ENCODE results near the gene FXYD7.
A peak's percentile ranks its signal among the peaks of the same experiment; 100 is the strongest.

The FXYD7 gene

DNA sequence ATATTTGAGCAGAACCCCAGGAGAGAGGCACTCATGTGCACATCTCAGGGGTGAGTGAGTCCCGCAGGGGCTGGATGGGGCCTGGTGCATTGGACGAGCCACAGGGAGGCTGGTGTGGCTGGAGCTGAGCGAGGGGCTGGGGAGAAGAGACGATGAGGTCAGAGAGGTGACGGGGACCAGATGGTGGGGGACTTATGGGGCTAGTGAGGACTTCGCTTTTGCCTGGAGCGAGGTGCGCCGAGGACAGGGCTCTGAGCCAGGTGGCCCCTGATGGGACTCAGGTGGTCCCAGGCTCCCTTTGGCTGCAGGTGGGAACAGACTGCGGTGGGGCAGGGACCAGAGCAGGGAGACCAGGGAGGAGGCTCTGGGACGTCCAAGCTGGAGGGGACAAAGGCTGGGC is 34.3 kb upstream of the FXYD7 start:
- intact Hi-C loops (cut with DNase I) = no loop called here
- DNase-seq = no peak

DNA sequence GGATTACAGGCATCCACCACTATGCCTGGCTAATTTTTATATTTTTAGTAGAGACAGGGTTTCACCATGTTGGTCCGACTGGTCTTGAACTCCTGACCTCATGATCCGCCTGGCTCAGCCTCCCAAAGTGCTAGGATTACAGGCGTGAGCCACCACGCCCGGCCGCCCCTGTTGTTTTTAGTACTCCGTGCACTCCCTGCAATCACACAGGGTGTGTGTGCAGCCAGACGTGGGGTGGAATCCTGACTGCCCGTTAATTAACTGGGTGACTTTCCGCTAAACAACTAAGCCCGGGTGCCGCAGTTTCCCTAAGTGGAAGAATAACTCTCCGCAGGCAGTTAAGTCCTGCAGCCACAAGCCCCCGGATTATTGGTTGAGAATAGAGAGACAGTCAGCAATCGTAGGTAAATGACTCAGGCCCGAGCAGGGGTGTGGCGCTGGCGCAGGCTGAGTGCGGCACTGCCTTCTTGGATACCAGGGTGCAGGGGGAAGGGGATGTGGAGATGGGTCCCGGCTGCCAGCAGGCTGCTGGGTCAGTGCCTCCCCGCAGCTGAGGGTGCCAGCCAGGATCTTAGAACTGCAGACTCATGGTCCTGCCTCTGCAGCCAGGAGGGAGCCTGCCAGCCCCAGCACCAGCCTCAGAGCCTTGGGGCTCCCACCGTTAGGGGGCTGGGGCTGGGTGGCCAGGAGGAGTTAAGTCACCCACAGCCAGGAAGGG is 33.5 kb upstream of the FXYD7 start:
- peak in 40 of 42 donors; percentile 40 to 87 (median 67) for DNase-seq
- intact Hi-C loops (cut with DNase I) = no loop called here

DNA sequence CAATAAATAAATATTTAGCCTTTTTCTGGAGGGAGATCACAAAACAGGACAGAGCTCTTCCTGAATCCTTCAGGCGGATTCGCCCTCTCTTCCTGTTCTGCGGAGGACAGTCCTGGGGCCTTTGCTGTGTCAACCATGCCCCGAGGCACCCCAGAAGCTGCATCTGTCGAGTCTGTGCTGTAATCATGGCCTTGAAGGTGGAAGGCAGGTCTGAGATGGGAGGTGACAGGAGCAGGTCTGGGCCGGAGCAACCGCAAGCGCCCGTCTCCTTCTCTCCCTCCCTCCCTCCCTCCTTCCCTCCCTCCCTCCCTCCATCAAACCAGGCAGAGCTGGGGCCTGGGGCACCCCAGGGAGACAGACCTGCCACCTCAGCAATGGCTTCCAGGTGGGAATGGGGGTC is 32.1 kb upstream of the FXYD7 start:
- intact Hi-C loops (cut with DNase I) = no loop called here
- no peak for DNase-seq

DNA sequence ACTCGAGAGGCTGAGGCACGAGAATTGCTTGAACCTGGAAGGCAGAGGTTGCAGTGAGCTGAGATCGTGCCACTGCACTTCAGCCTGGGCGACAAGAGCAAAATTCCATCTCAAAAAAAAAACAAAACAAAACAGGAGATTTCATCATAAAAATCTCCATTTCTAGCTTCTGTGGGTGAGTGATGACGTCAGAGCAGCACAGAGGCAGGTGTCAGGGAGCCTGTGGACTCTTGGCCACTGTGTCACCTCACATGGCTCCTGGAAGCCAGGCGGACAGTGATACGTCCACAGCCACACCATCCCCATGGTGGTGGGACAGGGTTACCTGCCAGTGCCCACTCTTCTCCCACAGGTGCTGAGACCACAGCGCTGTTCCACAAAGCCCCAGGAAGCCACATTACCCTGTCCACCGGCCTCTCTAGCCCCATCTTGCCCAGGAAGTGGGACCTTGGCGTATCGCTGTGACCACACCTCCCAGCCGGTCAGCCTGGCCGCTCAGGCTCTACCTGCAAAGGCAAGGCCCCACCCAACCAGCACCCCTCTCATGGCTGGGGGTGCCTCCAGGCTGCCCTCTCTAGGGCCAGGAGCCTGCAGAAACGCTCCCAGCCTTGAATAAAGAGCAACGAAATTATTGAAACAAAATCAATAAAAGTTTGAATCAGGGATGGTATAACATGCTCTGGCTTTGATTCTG is 29.9 kb upstream of the FXYD7 start:
- DNase-seq = no peak
- intact Hi-C loops (cut with DNase I) = no loop called here

DNA sequence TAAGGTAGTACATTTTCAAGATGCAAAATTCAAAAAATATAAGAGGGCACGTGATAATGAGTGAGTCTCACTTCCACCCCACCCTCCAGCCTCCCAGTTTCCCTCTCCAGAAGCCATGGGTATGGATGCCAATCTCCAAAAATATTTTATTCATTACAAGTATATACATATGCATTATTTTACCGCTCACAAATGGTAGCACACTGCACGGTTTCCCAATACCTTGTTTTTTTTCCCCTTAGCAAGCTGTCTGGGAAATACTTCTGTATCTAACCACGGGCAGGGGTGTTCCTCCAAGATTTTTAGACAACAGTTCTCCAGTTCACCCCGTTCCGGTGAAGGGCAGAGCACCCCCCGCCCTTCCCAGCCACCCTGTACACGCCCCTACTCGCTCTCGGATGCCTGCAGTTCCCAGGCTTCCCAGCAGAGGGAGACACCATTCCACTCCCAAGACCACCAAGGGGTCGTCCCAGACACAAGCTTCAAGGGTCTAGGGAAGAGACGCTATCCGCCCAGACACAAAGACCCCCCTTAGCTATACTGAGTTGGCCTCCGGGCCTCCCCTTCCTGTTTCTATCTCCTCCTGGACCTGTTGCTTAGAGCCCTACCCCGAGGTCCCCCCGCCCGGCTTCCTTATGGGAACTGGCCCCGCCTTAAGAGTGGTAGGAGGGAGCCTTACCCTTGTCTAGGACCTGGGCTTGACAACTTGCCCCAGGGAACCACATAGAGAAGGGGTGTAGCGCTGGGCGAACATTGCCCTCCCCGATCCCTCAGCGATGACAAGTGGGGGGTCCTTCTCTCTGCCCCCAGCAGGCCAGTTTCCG is 28.5 kb upstream of the FXYD7 start:
- DNase-seq = peak; percentile 51 to 95 (median 85)
- intact Hi-C loops (cut with DNase I) = no loop called here

DNA sequence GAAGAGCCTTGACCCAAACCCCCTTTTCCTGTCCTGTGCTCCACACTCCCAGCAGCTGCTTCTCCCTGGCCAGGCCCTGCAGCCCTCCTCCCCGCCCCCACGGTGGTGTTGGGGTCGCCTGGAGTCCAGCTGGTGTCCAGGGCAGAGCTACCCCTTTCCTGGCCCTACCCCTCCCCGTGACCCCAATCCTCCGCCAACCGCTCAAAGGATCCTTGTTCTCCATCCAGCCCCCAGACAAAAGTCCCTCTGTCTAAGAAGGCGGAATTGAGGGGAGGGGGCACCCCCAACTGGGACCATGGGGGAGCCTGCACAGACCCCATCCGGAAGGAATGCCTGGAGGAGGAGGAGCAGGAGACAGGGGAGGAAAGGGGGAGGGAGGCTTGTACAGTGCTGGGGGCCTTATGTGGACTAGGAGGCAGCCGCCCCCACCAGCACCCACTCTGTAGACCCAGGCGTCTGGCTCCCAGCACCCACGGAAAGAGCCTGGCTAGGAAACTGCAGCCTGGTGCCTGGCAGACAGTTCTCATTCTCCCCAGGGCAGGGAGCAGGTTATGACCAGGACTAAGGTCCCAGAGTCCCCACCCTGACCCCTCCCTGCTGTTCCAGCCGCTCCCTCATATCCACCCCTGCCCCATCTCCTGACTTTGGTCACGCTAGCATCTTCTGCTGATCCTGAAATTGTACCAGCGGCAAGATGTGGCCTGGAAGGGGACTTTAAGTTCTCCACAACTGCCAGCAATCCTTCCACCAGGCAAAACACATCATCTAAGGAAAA is 27.7 kb upstream of the FXYD7 start, which contains the start of gene FXYD3:
Gene FXYD3, plus strand, starts transcription at position 647 of the 775 bp plus-strand sequence. CDS start 3,554 bp downstream, outside the sequence.
- DNase-seq = peak; percentile 82 to 97 (median 92)
- intact Hi-C loops (cut with DNase I) = no loop called here

DNA sequence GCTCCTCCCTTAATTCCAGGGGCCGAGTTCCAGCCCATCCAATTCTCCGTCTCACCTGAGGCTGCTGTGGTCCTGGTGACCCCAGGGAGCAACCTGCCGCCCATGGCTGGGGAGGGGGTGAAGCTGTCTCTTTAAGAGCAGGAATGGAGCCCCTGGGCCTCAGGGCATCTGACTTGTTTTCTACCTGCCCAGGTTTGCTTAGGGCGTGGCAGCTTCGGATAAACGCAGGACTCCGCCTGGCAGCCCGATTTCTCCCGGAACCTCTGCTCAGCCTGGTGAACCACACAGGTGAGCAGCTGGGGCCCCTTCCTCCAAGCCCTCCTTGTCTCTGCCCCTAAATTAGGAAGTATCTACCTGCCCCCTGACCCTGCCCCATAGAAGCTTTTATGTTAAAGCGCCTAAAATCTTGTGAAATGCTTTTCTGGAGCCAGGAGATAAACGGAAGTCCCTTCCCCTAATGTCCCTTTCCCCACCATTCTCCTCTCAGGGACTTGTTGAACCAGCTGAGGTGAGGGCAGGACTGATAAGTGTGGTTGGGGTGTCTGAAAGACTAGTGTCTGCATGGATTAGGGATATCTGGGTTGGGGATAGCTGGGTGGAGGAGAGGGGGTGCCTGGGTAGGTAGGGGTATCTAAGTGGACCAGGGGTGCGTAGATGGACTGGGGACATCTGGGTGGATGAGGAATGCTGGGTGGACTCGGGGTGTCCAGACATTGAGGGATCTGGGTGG is 26.8 kb upstream of the FXYD7 start:
- intact Hi-C loops (cut with DNase I) = no loop called here
- no peak for DNase-seq

DNA sequence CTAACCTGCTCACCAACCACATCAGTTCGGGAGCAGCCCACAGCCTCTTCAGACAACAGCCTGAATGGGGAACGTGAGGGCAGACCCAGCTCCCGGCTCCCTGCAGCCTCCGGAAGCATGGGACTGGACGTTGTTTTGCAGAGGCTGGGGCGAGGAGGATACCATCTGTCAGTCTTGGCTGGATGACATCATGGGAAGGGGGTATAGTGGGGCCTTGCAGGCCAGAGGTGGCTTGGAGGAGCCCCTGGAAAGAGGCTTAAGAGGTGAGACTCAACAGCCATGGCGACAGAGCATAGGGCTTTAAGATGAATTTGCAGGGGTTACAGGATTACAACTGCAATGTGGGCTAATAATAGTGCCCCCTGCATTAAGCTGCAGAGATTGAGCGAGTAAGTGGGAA is 25.9 kb upstream of the FXYD7 start:
- peak in 1 of 42 donors; percentile 36 for DNase-seq
- intact Hi-C loops (cut with DNase I) = no loop called here

DNA sequence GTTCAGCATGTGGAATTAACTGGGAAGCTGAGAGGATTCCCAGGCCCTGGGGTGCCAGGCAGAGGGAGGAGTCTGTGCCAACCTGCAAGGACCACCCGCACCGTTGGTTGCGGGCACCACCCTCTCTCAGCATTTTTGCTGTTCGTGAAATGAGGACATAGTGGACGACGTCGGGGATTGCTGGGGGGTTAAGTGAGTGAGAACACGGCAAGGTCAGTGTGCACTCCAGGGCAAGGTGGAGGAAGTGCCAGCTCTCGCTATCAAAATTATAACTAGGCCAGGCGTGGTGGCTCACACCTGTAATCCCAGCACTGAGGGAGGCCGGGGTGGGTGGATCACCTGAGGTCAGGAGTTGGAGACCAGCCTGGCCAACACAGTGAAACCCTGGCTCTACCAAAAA is 25.3 kb upstream of the FXYD7 start:
- no peak for DNase-seq
- intact Hi-C loops (cut with DNase I) = no loop called here

DNA sequence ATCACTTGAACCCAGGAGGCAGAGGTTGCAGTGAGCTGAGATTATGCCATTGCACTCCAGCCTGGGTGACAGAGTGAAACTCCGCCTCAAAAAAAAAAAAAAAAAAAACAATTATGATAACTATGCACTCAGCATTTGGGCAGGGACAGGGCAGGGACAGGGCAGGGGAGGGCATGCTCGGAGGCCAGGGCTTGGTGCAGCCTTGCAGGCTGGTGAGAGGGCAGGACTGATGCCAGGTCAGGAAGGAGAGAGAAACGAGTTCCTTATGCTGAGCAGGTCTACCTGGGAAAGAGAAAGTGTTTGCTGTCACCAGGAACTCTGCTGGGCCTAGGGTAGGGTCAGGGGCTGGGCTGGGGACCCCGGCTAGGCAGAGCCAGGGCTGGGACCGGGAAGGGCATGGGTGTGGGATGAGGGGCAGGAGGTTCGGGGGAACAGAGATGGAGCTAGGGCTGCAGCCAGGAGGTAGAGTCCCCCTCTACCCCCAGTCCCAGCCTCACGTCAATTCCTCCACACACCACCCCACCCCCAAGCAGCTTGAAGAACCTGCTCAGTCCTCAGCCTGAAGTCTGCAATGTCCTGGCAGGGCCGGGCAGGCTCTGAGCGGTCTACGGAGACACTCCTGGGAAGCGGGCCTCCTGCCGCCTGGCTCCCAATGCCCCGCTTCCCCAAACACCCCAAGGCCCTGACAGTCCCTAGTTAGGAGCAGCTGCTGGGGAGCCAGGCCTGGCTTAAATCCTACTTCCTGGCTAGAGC is 24.6 kb upstream of the FXYD7 start:
- intact Hi-C loops (cut with DNase I) = no loop called here
- no peak for DNase-seq

DNA sequence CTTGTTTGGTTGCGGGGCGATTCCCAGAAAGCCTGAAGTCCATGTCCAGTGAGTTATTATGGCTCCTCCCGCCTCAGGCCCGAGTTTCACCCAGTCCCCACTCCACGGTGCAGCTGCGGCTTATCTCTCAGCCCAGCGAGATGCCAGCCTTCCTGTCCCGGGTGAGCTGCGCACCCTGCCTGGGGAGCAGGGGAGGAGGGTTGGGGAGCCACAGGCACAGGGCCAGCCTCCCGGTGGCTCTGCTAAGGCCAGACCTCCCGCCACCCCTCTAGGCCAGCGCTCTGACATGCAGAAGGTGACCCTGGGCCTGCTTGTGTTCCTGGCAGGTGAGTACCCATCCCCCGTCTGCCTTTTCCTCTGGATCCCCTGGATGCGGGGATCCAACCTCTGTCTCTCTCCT is 24.0 kb upstream of the FXYD7 start:
- intact Hi-C loops (cut with DNase I) = no loop called here
- no peak for DNase-seq

DNA sequence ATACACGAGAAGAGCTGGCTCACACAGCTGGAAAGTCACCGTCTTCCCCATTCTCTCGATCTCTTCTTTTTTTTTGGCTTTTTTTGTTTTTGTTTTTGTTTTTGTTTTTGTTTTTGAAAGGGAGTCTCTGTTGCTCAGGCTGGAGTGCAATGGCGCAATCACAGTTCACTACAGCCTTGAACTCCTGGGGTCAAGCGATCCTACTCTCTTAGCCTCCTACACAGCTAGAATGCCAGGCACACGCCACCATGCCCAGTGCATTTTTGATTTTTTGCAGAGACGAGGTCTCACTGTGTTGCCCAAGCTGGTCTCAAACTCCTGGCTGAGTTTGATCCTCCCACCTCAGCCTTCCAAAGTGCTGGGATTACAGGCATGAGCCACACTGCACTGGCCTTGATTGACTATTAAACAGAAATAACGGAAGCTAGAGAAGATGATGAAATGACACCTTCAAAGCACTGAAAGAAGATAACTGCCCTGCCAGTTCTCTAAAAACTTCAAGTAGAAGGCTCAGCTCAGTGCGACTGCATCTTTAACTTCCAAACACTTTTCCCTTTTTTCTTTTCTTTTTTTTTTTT is 23.4 kb upstream of the FXYD7 start:
- no peak for DNase-seq
- intact Hi-C loops (cut with DNase I) = no loop called here

DNA sequence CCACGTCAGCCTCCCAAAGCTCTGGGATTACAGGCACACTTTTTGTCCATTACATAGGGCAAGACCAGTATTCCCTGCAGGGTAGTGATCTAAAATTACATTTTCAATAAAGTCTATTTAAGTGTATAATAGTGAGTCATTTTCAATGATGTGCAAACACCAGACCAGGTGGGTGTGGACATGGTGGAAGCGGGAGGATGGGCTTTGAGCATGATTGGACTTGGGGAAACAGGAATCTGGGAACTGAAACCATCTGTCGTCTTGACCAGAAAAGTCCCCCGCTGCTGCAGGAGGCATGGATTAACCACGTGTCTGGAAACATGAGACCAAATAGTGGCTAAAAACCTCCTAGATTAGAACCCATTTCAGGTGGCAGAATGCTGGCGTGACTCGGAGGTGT is 22.6 kb upstream of the FXYD7 start:
- intact Hi-C loops (cut with DNase I) = no loop called here
- DNase-seq = no peak

DNA sequence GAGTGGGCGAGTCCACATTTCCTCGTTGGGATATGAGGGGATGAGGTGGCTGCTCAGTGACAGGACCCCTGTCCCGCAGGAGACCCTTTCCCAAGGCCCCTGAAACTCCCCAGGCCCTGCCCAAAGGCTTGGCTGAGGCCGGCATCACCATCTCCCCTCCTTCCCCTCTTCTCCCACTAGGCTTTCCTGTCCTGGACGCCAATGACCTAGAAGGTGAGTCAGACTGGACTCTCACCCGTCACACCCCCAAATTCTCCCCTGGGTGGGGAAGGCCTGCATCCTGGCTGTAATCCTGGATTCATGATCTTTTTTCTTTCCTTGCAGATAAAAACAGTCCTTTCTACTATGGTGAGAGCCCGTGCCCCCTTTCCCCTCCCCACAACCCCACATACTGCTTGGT is 22.2 kb upstream of the FXYD7 start:
- intact Hi-C loops (cut with DNase I) = no loop called here
- DNase-seq = no peak

DNA sequence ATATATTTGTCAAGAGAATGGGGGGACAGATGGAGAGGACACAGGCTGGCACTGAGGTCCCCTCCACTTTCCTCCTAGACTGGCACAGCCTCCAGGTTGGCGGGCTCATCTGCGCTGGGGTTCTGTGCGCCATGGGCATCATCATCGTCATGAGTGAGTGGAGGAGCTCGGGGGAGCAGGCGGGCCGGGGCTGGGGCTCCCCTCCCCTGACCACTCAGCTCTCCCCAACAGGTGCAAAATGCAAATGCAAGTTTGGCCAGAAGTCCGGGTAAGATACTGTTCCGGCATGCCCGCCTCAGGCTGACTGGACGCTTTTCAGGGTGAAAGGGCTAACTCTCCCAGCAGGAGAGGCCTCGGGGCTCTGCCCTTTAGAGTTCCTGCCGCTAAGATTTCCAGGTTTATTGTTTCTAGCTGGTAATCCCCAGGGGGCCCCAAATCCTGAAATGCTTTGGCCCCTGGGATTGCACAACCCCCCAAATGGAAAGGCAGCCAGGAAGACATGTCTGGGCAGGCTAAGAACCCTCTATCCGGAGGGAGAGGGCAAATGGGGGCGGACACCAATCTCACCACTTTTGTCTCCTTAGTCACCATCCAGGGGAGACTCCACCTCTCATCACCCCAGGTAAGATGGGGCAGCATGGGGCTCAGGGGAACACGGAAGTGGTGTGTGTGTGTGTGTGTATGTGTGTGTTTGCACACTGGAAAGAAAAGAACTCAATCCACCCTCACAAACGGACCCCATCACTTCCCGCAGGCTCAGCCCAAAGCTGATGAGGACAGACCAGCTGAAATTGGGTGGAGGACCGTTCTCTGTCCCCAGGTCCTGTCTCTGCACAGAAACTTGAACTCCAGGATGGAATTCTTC is 20.1 kb upstream of the FXYD7 start:
- intact Hi-C loops (cut with DNase I) = no loop called here
- no peak for DNase-seq

DNA sequence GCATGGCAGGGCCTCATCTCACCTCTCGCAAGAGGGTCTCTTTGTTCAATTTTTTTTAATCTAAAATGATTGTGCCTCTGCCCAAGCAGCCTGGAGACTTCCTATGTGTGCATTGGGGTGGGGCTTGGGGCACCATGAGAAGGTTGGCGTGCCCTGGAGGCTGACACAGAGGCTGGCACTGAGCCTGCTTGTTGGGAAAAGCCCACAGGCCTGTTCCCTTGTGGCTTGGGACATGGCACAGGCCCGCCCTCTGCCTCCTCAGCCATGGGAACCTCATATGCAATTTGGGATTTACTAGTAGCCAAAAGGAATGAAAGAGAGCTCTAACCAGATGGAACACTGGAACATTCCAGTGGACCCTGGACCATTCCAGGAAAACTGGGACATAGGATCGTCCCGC is 19.5 kb upstream of the FXYD7 start:
- intact Hi-C loops (cut with DNase I) = no loop called here
- DNase-seq = peak in 19 of 42 donors; percentile 31 to 85 (median 62)
